NCI-H2107 (cell line): ENCODE results near the gene ZNF69.
"Not testable (repeated sequence)": the region's sequence is repeated elsewhere in the genome, so short reads cannot be mapped to it uniquely, and the experiment has no call there.

ENCODE experiments used
- DNase-seq: peaks from one replicate; lab custom pipeline; 2025; lab: John Stamatoyannopoulos, UW

ZNF69 gene

GRCh38 chr19:11887611-11888531 lies at the start of gene ZNF69:
TSS of gene ZNF69 (plus strand) at chr19:11887782. CDS start at chr19:11887924, 142 bp downstream.
- no peak for DNase-seq

- DNase-seq, result no peak
Measured at GRCh38 chr19:11843722-11844121, 43.9 kb upstream of the ZNF69 start.

- not testable (repeated sequence) for DNase-seq
Measured at GRCh38 chr19:11847615-11848014, 40.0 kb upstream of the ZNF69 start.

GRCh38 chr19:11848200-11848593 lies 39.4 kb upstream of the ZNF69 start:
- no peak for DNase-seq

- peak; percentile 56 for DNase-seq
Measured at GRCh38 chr19:11848594-11849469, 38.8 kb upstream of the ZNF69 start, which contains the start of gene ZNF439. TSS of gene ZNF439 (plus strand) at chr19:11848726. CDS start at chr19:11848868, 142 bp downstream.

- not testable (repeated sequence) for DNase-seq
Measured at GRCh38 chr19:11850289-11850688, 37.3 kb upstream of the ZNF69 start.

GRCh38 chr19:11853358-11853757 lies 34.2 kb upstream of the ZNF69 start:
- DNase-seq, result no peak

GRCh38 chr19:11856596-11857250 lies 30.9 kb upstream of the ZNF69 start:
- no peak for DNase-seq

- DNase-seq, result no peak
Measured at GRCh38 chr19:11860721-11861120, 26.9 kb upstream of the ZNF69 start.

GRCh38 chr19:11861301-11861700 lies 26.3 kb upstream of the ZNF69 start:
- DNase-seq, result no peak

- not testable (repeated sequence) for DNase-seq
Measured at GRCh38 chr19:11867766-11868165, 19.8 kb upstream of the ZNF69 start.

GRCh38 chr19:11868188-11868587 lies 19.4 kb upstream of the ZNF69 start:
- DNase-seq, result no peak

- no peak for DNase-seq
Measured at GRCh38 chr19:11872624-11873023, 15.0 kb upstream of the ZNF69 start.

- DNase-seq, result no peak
Measured at GRCh38 chr19:11873762-11874161, 13.8 kb upstream of the ZNF69 start.

- DNase-seq, result not testable (repeated sequence)
Measured at GRCh38 chr19:11879687-11880266, 7.8 kb upstream of the ZNF69 start.

- DNase-seq, result no peak
Measured at GRCh38 chr19:11880598-11880997, 7.0 kb upstream of the ZNF69 start.

- peak; percentile 18 for DNase-seq
Measured at GRCh38 chr19:11881151-11881800, 6.3 kb upstream of the ZNF69 start.

- no peak for DNase-seq
Measured at GRCh38 chr19:11882606-11883005, 5.0 kb upstream of the ZNF69 start.

GRCh38 chr19:11887234-11887610 lies 360 bp upstream of the ZNF69 start:
- no peak for DNase-seq

GRCh38 chr19:11889901-11890300 lies 2.3 kb downstream of the ZNF69 start:
- DNase-seq, result not testable (repeated sequence)

- no peak for DNase-seq
Measured at GRCh38 chr19:11890634-11891033, 3.1 kb downstream of the ZNF69 start.
